HG03097 (cell line): Measurements from ENCODE around the gene RTTN.
A peak's percentile ranks its signal among the peaks of the same experiment; 100 is the strongest.
"Not testable (repeated sequence)": the region's sequence is repeated elsewhere in the genome, so short reads cannot be mapped to it uniquely, and the experiment has no call there.

ENCODE experiments used
- ATAC-seq: cut with Tn5 transposase; IDR thresholded peaks from one replicate; pipeline ENCODE4 v1.9.1; 2021; ENCODE audit not compliant: unreplicated experiment, low FRiP score

The RTTN gene, protein sequence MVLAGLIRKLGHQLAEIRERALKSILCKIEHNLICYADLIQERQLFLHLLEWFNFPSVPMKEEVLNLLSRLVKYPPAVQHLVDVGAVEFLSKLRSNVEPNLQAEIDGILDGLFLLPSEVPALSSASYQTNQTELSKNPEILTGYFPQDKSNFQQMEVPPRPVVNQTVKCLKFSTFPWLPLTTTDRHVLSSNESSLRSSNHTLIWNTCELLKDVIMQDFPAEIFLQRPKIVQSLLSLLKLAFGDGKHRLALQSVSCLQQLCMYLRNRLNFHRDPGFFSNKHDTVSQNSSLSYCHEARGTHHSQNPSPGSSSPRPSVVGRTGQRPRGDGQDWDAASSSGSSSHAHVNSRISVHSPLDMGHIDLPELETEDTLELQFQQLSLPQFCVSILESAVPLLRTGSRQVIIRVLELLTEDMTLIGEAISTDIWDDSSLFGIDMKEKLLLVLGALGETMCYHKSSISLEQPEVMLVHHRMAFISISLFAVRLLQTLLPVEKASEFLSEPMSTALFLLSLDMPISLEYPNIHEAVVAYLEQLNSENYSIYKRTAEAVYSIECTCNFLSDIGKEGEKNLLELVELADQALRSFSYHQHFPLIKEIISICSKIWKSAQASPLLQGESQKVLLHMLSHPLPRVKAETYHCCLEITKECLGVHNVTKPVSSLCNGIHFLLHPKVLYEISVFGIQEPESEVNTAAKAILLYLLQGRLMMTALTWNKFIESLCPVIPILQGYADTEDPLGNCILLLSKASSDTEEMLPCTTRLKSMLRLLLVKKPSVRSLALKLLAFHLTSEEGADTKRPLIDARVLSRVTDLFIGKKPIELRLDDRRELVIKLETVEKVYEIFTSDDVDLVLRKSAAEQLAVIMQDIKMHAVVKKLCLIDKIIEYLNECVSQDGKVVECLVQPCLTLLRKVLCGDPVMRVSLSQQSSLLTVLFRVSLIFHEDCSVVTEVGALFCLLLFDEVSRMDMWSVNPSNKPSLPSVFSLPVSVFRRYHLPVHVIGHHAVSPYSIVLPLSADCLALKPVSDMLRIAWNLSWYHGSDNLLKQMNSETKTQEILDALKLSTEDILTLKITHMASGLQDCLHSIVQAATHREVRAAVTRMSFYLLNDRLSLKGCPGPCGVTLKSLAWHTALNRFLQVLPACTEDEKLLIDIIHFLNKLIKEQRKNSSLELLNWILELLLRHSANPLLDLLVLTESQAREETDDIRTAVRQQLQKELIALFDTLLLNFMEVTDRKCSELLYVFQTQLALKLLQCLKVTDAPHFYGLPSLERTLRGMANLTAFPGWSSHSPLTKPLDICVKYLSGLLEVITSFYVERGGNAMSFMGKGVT (N-terminal part only)

GRCh38 chr18:70205421-70206397 lies at the start of gene RTTN:
RTTN (minus strand) TSS chr18:70205687; CDS start chr18:70205658, 29 bp downstream.
- ATAC-seq, result peak; percentile 98

- no peak for ATAC-seq
These were observed 45.3 kb upstream of the RTTN start for GRCh38 chr18:70250781-70251180.

DNA sequence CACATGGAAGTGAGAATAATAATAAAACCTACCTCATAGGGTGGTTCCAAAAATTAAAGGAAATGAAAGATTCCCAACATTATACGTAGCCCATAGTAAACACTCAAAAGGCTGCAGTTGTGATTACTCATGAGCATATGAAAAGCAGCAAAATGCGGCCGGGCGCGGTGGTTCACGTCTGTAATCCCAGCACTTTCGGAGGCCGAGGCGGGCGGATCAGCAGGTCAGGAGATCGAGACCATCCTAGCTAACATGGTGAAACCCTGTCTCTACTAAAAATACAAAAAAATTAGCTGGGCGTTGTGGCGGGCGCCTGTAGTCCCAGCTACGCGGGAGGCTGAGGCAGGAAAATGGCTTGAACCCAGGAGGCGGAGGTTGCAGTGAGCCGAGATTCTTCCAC lies 44.4 kb upstream of the RTTN start:
- ATAC-seq, result not testable (repeated sequence)

DNA sequence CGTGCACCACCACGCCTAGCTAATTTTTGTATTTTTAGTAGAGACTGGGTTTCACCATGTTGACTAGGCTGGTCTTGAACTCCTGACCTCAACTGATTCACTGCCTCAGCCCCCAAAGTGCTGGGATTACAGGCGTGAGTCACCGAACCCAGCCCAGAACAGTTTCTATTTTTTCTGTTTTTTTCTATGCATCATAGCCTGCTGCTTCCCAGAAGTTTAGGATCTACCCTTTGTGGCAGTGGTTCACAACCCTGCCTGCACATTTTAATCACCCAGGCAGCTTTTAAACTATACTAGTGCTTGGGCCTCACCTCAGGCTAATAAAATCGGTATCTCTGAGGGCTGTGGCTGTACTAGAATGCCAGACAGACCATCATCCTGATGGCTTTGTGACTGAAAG lies 43.6 kb upstream of the RTTN start:
- no peak for ATAC-seq

- no peak for ATAC-seq
These were observed 40.6 kb upstream of the RTTN start for GRCh38 chr18:70246061-70246466.

- no peak for ATAC-seq
These were observed 37.8 kb upstream of the RTTN start for GRCh38 chr18:70243131-70243929.

DNA sequence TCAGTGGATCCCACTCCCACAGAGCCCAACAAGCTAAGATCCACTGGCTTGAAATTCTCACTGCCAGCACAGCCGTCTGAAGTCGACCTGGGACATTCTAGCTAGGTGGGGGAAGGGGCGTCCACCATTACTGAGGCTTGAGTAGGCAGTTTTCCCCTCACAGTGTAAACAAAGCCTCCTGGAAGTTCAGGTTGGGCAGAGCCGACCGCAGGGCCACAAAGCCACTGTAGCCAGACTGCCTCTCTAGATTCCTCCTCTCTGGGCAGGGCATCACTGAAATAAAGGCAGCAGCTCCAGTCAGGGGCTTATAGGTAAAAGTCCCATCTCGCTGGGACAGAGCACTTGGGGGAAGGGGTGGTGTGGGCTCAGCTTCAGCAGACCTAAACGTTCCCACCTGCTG lies 31.4 kb upstream of the RTTN start:
- ATAC-seq, result not testable (repeated sequence)

GRCh38 chr18:70235478-70235877 lies 30.0 kb upstream of the RTTN start:
- ATAC-seq, result no peak

DNA sequence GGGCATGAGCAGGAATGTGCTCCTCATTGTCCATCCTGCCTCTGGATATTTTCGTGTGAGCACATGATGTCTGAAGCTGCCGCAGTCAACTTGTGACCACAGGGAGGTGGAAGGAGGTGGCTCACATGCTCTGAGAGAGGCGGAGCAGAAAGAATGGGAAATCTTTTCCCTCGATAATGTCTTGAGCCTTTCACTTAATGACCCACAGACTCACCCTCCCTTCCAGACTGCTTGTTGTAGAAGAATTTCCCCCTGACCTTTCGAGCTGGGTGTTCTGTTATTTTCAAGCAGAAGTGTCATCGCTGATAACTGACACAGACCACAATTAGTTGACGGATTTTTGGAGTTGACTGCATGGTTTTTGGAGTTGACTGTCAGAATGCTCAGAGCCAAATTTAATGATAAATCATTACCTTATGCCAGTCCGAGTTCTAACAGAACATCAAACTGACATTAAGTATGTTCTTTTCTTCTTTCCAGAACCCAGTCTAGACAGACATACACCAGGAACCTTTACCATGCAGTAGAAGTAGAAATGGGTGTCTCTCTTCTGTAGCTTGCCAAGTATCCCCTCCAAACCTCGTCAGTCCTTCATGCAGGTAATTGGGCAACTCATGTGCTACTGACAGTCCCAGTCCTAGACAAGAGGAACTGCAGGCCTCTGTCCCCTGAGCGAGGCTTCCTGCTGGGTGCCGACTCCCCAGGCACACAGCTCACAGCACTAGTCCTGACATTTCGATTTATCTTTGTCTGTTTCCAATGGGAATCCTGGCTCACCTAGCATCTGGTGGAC lies 29.4 kb upstream of the RTTN start:
- no peak for ATAC-seq

DNA sequence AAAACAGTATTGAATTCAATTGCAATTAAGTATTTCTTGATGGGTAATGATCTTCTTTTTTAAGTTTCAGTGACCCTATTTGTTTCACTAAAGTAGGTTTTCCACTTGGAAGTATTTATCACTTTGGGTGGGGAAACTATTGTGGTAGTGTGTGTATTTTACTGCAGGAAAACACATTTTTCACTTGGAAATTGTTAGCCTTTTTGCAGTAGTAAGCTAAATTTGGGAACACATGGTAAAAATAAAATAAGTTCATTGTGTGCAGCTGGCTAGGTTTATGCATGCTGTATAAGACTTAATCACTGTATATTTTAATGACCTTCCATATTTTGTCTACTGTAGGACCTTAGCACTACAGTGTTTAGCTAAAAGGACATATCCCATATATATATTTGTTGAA lies 28.5 kb upstream of the RTTN start:
- ATAC-seq, result no peak

DNA sequence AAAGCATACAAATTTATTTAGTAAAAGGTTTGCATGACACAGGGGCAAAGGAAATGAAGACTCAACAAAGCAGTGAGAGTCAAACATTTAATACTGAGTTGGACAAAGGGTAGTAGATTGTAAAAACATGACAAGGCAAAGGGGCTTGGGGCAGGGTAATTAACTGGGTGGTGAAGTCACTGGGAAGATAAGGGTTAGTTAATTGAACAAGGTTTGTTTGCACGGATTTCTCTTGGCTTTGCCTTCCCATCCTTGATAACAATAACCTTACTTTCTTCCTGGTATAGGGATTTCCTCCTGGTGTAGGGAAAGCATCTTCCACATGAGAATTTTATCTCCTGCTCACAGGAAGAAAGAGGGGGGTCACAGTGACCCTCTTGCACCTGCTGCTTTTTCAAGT lies 26.8 kb upstream of the RTTN start:
- no peak for ATAC-seq

GRCh38 chr18:70229639-70230038 lies 24.2 kb upstream of the RTTN start:
- ATAC-seq, result no peak

GRCh38 chr18:70228536-70228935 lies 23.0 kb upstream of the RTTN start:
- ATAC-seq, result no peak

DNA sequence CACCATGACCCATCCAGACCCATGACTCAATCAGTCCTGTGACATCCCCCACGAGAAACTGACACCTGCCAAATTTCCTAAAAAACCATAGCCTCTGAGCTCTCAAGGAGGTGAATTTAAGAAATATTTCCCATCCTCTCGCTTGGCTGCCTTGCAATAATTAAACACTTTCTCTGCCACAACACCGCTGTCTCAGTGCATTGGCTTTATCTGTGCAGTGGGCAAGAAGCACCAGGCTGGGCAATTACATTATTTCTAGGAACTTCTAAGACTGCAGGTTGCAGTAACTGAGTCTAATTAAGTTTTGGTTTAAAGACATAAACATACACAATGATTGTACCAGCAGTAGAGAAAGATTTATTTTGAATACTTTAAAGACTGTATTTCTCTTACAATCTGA lies 22.0 kb upstream of the RTTN start:
- no peak for ATAC-seq

GRCh38 chr18:70221915-70222278 lies 16.4 kb upstream of the RTTN start:
- no peak for ATAC-seq

DNA sequence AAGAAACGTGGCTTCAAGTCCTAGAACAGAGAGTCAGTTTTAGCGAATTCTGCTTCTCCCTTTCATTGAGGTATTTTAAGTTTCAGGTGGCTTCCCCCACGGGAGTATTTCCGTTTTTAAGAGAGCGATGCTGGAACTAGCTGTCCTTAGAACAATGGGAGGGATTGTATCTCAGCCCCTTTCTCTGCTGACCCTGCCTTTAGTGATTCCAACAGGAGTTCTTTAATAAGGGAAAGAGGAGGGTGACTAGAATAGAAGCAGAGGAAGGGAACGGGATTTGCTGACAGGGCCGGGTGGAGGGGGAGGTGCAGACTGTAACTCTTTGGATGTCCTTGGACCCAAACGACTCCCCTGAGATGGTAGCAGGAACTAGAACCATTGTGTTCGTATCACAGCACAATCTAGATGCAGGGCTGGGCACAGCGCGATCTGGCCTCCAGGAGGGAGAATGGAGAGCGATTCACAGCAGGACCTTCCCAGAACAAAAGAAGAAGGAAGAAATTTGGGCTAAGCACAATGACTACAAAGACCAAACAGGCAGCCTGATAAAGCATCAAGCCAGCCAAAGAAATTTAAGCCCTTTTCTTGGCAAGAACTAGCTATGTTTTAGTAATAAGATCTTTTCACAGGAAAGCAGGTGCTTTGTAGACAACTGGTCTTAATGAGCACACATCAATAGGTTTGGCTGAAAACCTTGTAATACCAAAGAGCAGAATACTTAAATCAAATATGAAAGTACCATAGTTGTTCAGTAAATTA lies 15.8 kb upstream of the RTTN start:
- ATAC-seq, result no peak

DNA sequence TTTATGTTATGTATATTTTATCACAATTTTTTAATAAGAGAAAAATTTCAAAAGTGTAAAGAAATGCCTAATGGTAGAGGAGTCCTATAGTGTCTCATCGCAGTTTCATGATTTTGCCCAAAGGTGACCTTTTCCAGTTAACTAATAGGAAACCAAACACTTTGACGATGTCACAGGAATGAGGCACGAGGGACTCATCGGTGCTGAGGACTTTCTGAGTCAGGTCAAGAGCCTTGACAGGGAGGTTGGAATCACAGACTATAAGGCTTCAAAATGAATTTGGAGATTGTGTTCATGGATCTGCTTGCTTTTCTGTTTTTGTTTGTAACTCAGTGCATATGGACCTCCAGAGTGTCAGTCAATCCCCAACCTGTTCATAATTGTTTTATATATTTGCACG lies 15.1 kb upstream of the RTTN start:
- no peak for ATAC-seq
